COLO829 (cell line): ENCODE measurements around the gene RHBDD1.
A peak's percentile ranks its signal among the peaks of the same experiment; 100 is the strongest.

Source experiments
- DNase-seq: peaks from one replicate; pipeline ENCODE4 v3.0.0; 2012; ENCODE audit warnings: low spot score

RHBDD1 gene, protein sequence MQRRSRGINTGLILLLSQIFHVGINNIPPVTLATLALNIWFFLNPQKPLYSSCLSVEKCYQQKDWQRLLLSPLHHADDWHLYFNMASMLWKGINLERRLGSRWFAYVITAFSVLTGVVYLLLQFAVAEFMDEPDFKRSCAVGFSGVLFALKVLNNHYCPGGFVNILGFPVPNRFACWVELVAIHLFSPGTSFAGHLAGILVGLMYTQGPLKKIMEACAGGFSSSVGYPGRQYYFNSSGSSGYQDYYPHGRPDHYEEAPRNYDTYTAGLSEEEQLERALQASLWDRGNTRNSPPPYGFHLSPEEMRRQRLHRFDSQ

DNA sequence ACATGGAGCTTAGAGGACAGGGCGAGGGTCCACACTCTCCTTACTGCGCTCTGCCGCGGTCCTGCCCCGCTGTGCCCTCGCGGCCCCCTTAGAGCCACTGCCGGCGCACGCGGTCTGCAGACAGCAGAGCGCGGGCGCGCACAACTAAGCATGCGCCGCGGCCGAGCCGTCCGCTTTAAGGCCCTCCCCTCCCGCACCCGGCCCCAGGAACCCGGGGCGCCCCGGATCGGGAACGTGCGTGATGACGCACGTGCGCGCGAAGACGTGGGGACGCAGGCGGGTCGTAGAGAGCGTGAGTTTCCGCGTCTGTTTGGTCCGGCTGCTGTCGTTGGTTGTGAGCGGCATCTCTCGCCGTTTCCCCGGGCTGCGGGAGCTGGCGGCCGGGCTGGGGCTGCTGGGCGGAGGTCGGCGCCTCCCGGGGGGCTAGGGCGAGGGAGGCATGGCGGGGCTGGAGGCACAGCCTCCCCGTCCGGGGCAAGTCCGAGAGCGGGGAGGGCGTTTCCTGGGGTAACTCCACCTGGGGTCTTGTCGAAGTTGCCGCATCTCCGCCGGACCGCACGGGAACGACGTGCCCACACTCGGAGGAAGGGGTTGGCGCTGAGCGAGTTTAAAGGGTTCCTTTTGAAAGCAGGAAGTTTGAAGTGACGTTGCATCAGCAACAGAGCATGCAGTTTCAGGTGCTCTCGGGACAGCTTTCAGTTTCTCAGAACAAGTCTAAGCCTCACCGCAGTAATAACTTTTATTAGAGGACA lies at the start of gene RHBDD1:
RHBDD1 (plus strand) TSS at position 259 of the 752 bp plus-strand sequence. CDS start 28,640 bp downstream, outside the sequence.
- peak; percentile 84 for DNase-seq

DNA sequence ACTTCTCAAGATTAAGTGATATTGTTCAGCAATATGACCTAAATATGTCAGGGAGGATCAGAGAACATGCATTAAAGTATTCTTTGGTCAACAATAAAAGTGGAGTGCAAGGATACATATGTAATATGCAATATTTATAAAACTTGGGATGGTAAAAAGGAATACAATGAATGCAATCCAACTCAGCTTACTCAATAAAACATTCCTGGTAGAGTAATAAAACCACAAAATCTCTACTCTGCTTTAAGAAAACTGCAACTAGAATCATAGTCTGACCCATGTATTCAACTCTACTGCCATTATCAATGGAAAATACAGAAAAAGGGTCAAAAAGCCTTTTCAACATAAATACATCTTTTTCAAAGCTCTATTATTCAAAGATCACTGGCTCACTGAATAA lies 47.8 kb upstream of the RHBDD1 start:
- no peak for DNase-seq

DNA sequence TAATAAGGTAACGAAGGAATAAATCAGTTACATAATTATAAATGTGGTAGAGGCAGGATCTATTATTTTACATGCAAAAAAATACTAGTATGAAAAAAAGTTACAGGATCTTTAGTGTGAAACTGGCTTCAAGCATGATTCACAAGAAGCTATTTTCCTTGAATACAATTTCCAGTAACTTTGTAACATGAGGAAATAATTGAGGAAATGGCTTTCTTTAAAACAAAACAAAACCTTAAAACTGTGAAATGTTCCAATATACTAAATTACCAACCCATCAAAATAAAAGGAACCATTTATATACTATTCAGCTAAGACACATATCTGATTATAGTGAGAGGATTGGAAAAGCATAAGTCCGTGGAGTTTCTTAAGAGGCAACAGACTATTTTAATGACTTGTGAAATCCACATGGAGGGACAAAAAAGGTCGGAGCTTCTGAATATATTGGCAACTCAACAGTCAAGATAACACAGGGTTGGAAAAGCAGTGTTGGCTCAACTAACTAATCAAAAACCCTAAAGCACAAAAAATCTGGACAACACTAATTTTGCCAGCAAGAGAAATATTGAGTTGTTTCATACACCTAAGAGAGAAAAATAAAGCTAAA lies 46.9 kb upstream of the RHBDD1 start:
- no peak for DNase-seq

- DNase-seq = no peak
Observed at GRCh38 chr2:226790011-226790410, 45.8 kb upstream of the RHBDD1 start.

DNA sequence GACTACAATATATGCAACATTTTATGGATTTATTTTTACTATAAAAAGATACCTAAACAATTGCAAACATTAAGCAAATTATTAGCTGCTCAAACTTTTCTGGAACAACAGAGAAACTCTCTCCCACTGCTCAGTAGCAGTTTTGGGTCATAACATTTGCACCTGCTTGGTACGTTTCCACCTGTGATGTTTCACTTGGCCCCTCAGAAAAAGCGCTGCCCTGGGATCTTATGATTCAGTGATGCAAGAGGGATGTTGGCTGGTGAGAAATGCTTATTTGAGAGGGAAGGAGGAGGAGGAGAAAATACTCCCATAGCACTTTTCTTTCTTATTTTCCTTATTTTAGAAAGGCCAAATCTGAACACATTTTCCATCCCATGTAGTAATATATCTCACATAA lies 45.4 kb upstream of the RHBDD1 start:
- no peak for DNase-seq

GRCh38 chr2:226791056-226791486 lies 44.8 kb upstream of the RHBDD1 start:
- DNase-seq = peak; percentile 29

DNA sequence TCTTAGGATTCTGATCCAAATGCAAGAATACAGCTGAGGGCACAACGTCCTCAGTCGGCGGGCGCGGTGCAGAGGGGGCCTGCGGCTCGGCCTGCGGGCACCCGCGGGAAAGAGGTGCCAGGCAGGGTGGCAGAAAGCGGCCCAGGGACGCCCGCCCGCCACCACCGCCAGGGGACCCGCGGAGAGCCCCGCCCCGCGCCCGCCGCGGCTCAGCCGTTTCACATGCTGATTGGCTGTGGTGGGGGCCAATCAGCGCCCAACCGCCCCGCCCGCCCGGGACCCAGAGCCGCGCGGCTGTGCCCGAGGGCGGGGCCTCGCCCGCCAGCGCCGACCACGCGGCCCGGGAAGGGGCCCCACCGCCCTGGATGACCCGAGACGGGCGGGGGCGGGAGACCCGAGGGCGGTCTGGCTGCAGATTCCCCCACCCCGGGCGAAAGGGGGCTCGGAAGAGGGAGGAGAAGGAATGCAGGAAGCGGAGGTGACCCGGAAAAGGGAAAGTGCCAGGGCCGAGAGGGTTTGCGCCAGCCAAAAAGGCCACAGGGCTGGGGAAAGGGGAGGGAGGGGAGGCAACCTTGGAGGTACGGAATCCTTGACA lies 44.3 kb upstream of the RHBDD1 start:
- DNase-seq = peak; percentile 91

DNA sequence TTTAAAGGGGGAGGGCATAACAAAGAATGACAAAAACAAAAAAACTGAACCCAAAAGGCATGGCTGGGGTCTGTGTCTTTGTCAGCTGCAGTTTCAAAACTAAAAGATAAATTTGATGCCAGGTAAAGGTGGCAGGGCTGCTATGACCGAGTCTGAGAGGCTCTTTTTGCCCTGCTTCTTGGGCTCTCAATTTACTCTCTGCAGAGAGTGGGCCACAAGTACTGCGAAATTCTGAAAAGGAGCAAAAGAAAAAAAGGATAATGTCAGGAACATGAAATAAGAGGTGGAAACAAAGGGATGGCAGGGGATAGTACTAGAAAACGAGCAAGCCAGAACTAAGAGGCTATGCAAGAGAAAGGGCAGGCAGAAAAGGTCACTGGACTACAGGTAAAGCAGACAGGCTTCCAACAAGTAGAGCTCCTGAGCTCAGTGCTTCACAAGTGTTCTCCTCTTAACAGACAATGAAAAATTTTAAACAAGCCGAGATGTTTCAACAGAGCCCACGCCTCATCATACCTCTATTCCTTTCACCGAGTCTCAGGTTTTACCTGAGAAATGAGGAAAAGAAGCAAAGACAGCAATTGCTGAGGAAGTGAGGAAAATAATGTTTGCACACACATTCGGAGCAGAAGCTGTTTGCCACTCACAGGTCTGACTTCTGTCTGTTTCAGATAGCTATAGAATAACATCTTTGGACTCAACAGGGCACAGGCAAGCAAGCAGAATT lies 43.5 kb upstream of the RHBDD1 start:
- DNase-seq = no peak

- DNase-seq = no peak
Observed at GRCh38 chr2:226793646-226794045, 42.2 kb upstream of the RHBDD1 start.

- no peak for DNase-seq
Observed at GRCh38 chr2:226794196-226794661, 41.6 kb upstream of the RHBDD1 start.

GRCh38 chr2:226794751-226795171 lies 41.1 kb upstream of the RHBDD1 start:
- no peak for DNase-seq

DNA sequence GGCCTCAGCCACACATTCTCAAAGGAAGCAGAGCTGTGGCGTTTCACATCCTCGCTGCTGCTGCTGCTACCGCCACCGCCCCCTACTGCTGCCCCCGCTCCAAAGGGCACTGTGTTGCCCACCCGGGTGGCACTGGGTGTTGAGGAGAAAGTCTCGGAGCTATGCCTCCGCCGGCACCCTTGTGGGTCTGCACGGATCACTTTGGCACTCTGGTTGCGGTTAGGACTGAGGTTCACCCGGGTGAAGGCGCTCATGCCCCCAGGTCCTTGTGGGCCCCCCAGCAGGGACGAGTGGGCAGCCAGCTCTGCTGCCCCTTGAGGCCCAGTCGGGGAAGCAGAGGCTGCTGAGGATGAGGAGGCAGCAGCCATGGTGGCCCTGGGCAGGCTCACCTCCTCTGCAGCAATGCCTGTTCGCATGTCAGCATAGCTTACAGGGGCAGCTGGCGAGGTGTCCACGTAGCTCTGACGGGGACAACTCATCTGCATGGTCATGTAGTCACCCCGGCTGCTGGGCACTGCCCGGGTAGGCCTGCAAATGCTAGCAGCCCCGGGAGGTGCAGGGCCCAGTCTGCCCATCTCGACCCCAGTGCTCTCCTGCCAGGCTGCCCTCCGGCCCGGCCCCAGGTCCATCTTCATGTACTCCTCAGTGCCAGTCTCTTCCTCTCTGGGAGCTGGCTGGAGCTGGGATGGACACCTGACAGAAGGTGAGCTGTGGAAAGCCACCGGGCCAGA lies 40.4 kb upstream of the RHBDD1 start:
- no peak for DNase-seq

DNA sequence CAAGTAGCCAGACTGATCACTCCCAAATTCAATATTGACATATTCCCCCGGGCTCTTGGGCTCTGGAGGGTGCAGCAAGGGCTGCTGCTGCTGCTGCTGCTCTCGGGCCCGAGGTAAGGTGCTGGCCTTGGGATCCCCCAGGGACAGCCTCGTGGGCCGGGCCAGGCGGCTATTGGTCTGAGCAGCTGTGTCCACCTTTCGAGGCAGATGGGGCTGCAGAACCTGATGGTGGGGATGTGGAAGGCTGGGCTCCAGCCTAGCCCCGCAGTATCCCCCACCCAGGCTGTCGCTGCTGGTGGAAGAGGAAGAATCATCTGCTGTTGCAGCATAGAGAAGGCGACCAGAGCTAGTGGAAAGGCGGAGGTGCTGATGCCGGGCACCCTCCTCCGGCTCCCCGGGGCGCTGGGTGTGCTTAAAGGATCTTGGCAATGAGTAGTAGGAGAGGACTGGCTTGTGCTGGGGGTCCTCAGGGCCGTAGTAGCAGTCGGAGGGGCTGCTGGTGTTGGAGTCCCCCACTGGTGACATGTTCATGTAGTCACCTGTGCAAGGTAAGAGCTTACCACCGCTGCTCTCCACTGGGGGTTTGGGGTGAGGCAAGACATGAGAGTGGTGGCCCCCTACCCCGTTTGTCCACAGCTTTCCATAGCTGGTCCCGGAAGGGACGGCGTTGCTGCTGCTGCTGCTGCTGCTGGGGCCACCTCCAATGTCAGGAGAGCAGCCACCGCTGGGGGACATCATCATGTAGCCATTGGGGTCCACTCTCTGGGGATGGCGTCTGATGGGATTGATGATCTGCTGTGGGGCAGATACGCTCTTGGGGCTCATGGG lies 39.6 kb upstream of the RHBDD1 start:
- no peak for DNase-seq

DNA sequence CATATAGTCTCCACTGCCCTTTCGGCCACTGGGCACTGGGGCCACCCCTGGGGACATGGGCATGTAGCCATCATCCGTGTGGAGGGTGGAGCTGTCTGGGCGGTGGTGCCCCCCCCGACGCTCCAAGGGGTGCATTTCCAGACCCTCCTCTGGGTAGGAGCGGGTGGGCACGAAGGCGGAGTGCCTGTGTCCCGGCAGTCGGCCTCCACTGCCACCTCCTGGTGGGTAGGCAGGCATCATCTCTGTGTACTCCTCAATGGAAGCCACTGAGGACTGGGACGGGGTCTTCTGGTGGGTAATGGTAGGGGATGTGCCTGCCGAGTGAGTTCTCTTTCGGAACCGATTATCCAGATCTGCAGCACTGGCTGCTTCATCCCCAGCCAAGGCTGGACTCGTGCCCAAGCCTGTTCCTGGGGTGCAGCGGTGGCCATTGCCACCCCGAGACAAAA lies 39.0 kb upstream of the RHBDD1 start:
- no peak for DNase-seq

DNA sequence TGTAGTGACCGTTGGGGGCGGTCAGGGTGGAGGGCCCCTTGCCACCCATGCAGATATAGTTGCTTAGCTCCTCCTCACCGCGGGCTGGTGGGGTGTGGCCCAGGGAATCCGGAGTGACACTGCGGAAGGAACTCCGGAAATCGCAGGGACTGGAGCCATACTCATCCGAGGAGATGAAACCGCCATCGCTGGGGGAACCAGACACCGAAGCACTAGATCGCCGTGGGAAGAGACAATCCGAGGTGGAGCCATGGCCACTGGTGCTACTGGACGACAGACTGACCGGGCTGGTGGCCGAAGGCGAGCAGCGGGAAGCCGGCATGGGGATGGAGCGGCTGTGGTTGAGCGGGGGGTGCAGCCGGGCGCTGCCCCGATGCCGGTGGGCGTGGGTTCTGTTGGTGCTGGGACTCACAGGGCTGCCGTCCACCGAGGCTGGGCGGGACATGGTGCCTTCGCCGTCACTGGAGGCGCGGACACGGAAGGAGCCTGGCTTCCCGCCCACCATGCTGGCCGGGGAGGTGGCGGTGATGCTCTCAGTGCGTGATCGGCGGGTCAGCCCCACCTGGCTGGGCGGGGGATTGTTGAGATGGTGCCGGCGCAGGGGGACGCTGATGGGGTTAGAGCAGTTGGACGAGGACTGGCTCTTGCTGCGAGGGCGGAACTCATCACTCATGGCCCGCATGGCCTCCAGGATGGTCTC lies 38.4 kb upstream of the RHBDD1 start:
- DNase-seq = no peak

DNA sequence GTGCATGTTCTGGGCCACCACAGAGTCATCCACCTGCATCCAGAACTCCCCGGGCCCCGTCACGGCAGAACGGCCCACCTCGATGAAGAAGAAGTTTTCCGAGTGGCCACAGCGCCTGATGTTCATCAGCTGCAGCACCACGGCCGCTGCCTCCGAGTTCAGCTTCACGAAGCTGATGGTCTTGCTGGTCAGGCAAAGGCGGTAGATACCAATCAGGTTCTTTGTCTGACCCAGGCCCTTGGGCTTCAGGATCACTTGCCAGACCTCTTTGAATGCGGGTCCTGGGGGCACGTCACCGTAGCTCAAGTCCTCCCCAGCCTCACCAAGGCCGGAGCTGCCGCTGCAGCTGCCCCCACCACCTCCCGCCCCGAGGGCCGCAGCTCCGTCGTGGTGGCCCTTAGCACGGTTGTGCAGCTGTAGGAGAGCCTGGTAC lies 37.8 kb upstream of the RHBDD1 start:
- DNase-seq = no peak

DNA sequence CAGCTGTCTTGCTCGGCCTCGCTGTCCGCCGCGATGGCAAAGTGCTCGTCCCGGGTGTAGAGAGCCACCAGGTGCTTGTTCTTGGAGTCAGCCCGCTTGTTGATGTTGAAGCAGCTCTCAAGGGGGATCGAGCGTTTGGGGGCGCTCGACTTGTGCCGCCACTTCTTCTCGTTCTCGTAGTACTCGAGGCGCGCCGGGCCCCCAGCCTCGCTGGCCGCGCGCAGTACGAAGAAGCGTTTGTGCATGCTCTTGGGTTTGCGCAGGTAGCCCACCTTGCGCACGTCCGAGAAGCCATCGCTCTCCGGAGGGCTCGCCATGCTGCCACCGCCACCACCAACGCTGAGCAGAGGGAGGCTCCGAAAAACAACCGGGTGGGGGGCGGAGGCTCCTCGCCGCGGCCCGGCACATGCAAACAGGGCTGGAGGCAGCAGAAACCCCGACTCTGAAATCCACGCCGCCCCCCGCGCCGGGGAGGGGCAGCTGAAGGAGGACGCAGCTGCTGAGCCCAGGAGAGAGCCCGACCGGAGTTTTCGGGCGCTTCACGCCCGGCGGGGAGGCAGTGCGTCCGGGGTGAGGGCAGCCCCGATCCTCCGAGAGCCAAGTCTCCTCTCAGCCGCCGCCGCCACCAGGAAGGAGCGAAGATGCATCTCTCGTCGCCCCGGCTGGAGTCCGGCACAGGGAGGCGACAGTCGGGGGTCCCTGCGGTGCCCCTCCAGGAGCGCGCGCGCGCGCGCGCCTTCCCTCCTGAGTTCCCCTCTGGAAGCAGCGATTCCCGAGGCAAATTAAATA lies 37.2 kb upstream of the RHBDD1 start:
- DNase-seq = no peak

- no peak for DNase-seq
Observed at GRCh38 chr2:226799211-226799975, 36.5 kb upstream of the RHBDD1 start, which contains the start of gene IRS1. IRS1 (minus strand) TSS chr2:226799820; CDS start chr2:226798738, 1,082 bp downstream.
